GM12891 (cell line): ENCODE results near the gene EBI3.
"Not testable (repeated sequence)": the region's sequence is repeated elsewhere in the genome, so short reads cannot be mapped to it uniquely, and the experiment has no call there.

Experiments
- DNase-seq: peaks from one replicate; pipeline ENCODE4 v3.0.0; 2011; ENCODE audit warnings: low spot score; ENCODE audit not compliant: insufficient read length
- FAIRE-seq: peaks from 2 replicates; lab custom pipeline; 2011; peaks lifted over from hg19 to GRCh38; lab: Jason Lieb, UNC
- PAX5 ChIP-seq: IDR thresholded peaks from 2 replicates; pipeline ENCODE4 v1.6.1; 2011; ENCODE audit warnings: low read length, moderate library complexity, mild to moderate bottlenecking; ENCODE audit not compliant: insufficient read depth, severe bottlenecking
- POLR2A ChIP-seq: IDR thresholded peaks from 2 replicates; pipeline ENCODE4 v1.6.1; 2011; ENCODE audit warnings: low read depth, low read length, control low read depth
- POLR2AphosphoS5 ChIP-seq: IDR thresholded peaks from 2 replicates; pipeline ENCODE4 v1.6.1; 2011; ENCODE audit warnings: low read depth, low read length, control low read depth
- POU2F2 ChIP-seq: IDR thresholded peaks from 2 replicates; pipeline ENCODE4 v1.6.1; 2011; ENCODE audit warnings: low read depth, mild to moderate bottlenecking, control low read depth, low read length, moderate library complexity
- SPI1 ChIP-seq: IDR thresholded peaks from 2 replicates; pipeline ENCODE4 v1.6.1; 2011; ENCODE audit warnings: low read depth, low read length, control low read depth
- TAF1 ChIP-seq: IDR thresholded peaks from 2 replicates; pipeline ENCODE4 v1.6.1; 2011; ENCODE audit warnings: low read depth, low read length, control low read depth

The EBI3 gene

GRCh38 chr19:4217429-4218264, 11.7 kb upstream of the EBI3 start:
- TF ChIP-seq POLR2AphosphoS5 (no peak), SPI1 (no peak), TAF1 (no peak), POLR2A (no peak), POU2F2 (no peak), PAX5 (no peak)
- DNase-seq (no peak), FAIRE-seq (no peak)

- FAIRE-seq, DNase-seq: not testable (repeated sequence)
Observed at GRCh38 chr19:4218523-4218922, 10.8 kb upstream of the EBI3 start.

GRCh38 chr19:4220188-4220587, 9.1 kb upstream of the EBI3 start:
- TF ChIP-seq POLR2A: no peak
- TF ChIP-seq POU2F2: no peak
- no peak for TF ChIP-seq POLR2AphosphoS5
- no peak for TF ChIP-seq SPI1
- TF ChIP-seq PAX5: no peak
- no peak for TF ChIP-seq TAF1
- FAIRE-seq (no peak), DNase-seq (no peak)

GRCh38 chr19:4224470-4224869, 4.9 kb upstream of the EBI3 start:
- FAIRE-seq: no peak
- no peak for TF ChIP-seq POU2F2
- no peak for TF ChIP-seq PAX5
- no peak for TF ChIP-seq SPI1
- TF ChIP-seq POLR2AphosphoS5: no peak
- DNase-seq: no peak

GRCh38 chr19:4225885-4226284, 3.4 kb upstream of the EBI3 start:
- TF ChIP-seq POU2F2 (no peak), SPI1 (no peak), PAX5 (no peak), POLR2AphosphoS5 (no peak), TAF1 (no peak), POLR2A (no peak)
- FAIRE-seq: no peak
- no peak for DNase-seq

- FAIRE-seq (no peak), DNase-seq (no peak)
- TF ChIP-seq POU2F2 (no peak), PAX5 (no peak), POLR2AphosphoS5 (no peak), POLR2A (no peak), TAF1 (no peak), SPI1 (no peak)
Observed at GRCh38 chr19:4227771-4228170, 1.6 kb upstream of the EBI3 start.

- FAIRE-seq: no peak
- no peak for DNase-seq
- TF ChIP-seq TAF1 (no peak), SPI1 (no peak), POU2F2 (no peak), PAX5 (no peak), POLR2AphosphoS5 (no peak), POLR2A (no peak)
Observed at GRCh38 chr19:4228765-4229178, 551 bp upstream of the EBI3 start.

GRCh38 chr19:4230237-4230636, 914 bp downstream of the EBI3 start:
- FAIRE-seq: not testable (repeated sequence)

GRCh38 chr19:4231521-4231920, 2.2 kb downstream of the EBI3 start:
- FAIRE-seq, DNase-seq: not testable (repeated sequence)

More at GRCh38 chr19:4230237-4230636, 914 bp downstream of the EBI3 start:
- DNase-seq: not testable (repeated sequence)

- DNase-seq, FAIRE-seq: not testable (repeated sequence)
Observed at GRCh38 chr19:4232139-4232538, 2.8 kb downstream of the EBI3 start.

GRCh38 chr19:4232614-4233281, 3.4 kb downstream of the EBI3 start:
- DNase-seq (no peak), FAIRE-seq (no peak)
- TF ChIP-seq POLR2A (no peak), TAF1 (no peak), POU2F2 (no peak), PAX5 (no peak), POLR2AphosphoS5 (0 out of 2 replicates have a peak, but pooled peaks have one; percentile 33), SPI1 (no peak)
